Breast epithelium (tissue), 4 donors: ENCODE measurements around the gene RBM3. TPM values are rescaled to one million over a fixed set of nuclear protein-coding genes. Genes with fewer than 3 reads are reported as not detected.

Experiments used
- DNase-seq, 2 donors: peaks; one replicate each; pipeline ENCODE4 v3.0.0-alpha.2; 2019; ENCODE audit warnings: low spot score in 2 of 2
- H3K27ac ChIP-seq, 2 donors: fragments of 200-600 bp; sonication (generic) in 1 of 2; one replicate each; pipeline ENCODE4 v1.5.1; 2016 to 2019; ENCODE audit warnings: mild to moderate bottlenecking in 1 of 2
- H3K27me3 ChIP-seq, 2 donors: fragments of 200-600 bp; sonication (generic) in 1 of 2; one replicate each; pipeline versions ENCODE4 v1.5.1 to v1.6.0; 2017 to 2019; ENCODE audit warnings: control low read depth in 1 of 2, mild to moderate bottlenecking in 1 of 2
- H3K36me3 ChIP-seq: fragments of 200-600 bp; one replicate; pipeline ENCODE4 v1.5.1; 2019
- H3K4me1 ChIP-seq, 2 donors: fragments of 200-600 bp; sonication (generic); one replicate each; pipeline ENCODE4 v1.5.1; 2016 to 2019; ENCODE audit warnings: control low read depth in 1 of 2
- H3K4me3 ChIP-seq, 3 donors: fragments of 200-600 bp; sonication (generic); 1 replicate in 2 of 3; 2 replicates in 1 of 3; pipeline ENCODE4 v1.5.1; 2016 to 2019; ENCODE audit warnings: mild to moderate bottlenecking in 3 of 3, moderate library complexity in 2 of 3
- H3K9me3 ChIP-seq, 2 donors: fragments of 200-600 bp; sonication (generic) in 1 of 2; one replicate each; pipeline ENCODE4 v1.5.1; 2016 to 2019; ENCODE audit warnings: control low read depth in 1 of 2
- POLR2A ChIP-seq: fragments of 450-650 bp; IDR thresholded peaks from one replicate; pipeline ENCODE4 v1.6.1; 2016; ENCODE audit warnings: antibody characterized with exemption, mild to moderate bottlenecking, moderate library complexity
- POLR2AphosphoS5 ChIP-seq, 3 donors: sonication (generic); formaldehyde crosslinking; IDR thresholded peaks; one replicate each; pipeline ENCODE4 v1.6.1; 2017; ENCODE audit warnings: antibody characterized with exemption in 3 of 3
- intact Hi-C: fragments of 100-400 bp; cut with DNase I; formaldehyde crosslinking; loops from one replicate; pipeline ENCODE4 v1.15.1; 2023; ENCODE audit warnings: low total_unique reads
- total RNA-seq, 3 donors: library from RNA; depleted of rRNA; stranded (reverse); fragments of >200 nt; gene quantifications; one replicate each; pipeline ENCODE4 v1.1.0, GENCODE V29; 2016
- TF ChIP-seq, protein P1 (sequence below), 3 donors: fragments of 450-650 bp; IDR thresholded peaks; one replicate each; pipeline ENCODE4 v1.5.1; 2016 to 2017; ENCODE audit warnings: antibody characterized with exemption in 3 of 3, mild to moderate bottlenecking in 3 of 3, moderate library complexity in 3 of 3

The RBM3 gene
- total RNA-seq, 3 donors from 2014 or later: 152 to 328 (median 213) TPM

DNA sequence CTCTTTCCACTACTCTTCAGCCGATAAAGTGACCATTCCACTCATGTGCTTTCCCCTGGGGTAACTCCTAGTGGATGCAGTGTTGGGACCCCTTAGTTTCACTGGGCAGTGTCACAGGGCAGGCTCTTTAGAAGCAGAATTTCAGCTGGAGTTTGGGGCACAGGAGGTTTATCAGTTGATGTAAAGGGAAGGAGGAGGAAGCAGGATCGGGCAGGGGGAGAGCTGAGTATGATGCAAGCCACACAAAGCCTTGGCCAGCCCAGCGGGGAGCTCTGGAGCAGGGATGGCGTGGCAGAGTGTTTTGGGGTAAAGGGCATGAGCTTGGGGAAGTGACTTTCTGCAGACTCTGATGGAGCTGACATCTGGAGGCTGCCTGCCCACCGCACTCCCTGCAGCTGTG lies 42.3 kb downstream of the RBM3 start:
- Histone ChIP-seq H3K4me3 (no peak overlapping the region), H3K4me1 (no peaks in the 10 kb centered on the region), H3K27ac (no peak overlapping the region), H3K9me3 (no peaks in the 10 kb centered on the region), H3K36me3 (no peaks in the 10 kb centered on the region), H3K27me3 (peaks cover 0 to 48% of the 10 kb centered on the region in 2 donors)
- DNase-seq: no peak
- intact Hi-C loops: no loop called here
- TF ChIP-seq POLR2AphosphoS5 (IDR thresholded peaks at IDR 0.05): no peak

DNA sequence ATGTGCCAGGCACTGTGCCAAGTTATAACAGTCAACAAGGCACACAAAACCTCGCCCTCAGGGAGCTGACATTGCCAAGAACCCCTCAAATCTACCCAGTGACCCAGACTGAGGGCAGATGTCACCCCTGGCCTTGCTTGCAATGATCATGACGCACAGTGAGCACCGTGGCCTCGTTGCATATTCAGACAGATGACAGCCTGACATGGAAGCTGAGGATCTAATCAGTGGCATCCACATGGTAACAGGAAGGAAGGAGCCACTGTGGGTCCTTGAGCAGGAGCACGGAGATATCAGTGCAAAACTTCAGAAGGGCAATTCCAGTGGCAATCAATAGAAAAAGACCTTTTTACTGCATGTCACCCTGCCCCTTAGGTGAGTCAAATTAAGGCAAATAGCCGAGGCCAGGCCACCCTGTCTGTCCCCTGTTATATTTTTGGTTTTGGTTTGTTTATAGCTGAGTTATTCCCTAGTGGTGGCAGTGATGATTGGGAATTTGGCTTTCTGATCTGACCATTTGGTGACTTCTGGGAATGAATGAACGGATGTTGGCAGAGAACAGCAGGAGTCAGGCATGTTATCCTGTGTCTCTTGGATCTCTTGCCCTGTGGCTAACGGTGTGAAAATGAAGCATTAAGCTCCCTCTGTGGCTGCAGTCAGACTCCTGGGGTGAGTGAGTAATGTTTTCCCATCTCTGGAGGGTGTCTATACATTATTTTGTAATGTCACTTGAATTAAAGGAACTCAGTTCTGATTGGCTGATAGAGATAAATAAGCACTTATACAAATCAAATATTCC lies 43.5 kb downstream of the RBM3 start:
- TF ChIP-seq POLR2A (no peak), POLR2AphosphoS5 (IDR thresholded peaks at IDR 0.05) (no peak)
- TF ChIP-seq, protein P1, sequence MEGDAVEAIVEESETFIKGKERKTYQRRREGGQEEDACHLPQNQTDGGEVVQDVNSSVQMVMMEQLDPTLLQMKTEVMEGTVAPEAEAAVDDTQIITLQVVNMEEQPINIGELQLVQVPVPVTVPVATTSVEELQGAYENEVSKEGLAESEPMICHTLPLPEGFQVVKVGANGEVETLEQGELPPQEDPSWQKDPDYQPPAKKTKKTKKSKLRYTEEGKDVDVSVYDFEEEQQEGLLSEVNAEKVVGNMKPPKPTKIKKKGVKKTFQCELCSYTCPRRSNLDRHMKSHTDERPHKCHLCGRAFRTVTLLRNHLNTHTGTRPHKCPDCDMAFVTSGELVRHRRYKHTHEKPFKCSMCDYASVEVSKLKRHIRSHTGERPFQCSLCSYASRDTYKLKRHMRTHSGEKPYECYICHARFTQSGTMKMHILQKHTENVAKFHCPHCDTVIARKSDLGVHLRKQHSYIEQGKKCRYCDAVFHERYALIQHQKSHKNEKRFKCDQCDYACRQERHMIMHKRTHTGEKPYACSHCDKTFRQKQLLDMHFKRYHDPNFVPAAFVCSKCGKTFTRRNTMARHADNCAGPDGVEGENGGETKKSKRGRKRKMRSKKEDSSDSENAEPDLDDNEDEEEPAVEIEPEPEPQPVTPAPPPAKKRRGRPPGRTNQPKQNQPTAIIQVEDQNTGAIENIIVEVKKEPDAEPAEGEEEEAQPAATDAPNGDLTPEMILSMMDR (IDR thresholded peaks at IDR 0.05): no peak
- Histone ChIP-seq H3K27me3 (peaks cover 0 to 48% of the 10 kb centered on the region in 2 donors), H3K4me3 (no peak overlapping the region), H3K36me3 (no peaks in the 10 kb centered on the region), H3K4me1 (no peaks in the 10 kb centered on the region), H3K27ac (no peak overlapping the region), H3K9me3 (no peaks in the 10 kb centered on the region)
- no peak for DNase-seq
- intact Hi-C loops: no loop called here

- DNase-seq: no peak
- H3K27me3 ChIP-seq: peaks cover 0 to 11% of the 10 kb centered on the region in 2 donors
- no peaks in the 10 kb centered on the region for H3K36me3 ChIP-seq
- TF ChIP-seq POLR2A: no peak
- no peak for TF ChIP-seq POLR2AphosphoS5 (IDR thresholded peaks at IDR 0.05)
- TF ChIP-seq, protein P1 (IDR thresholded peaks at IDR 0.05): no peak
- H3K4me3 ChIP-seq: no peak overlapping the region
- intact Hi-C loops: no loop called here
- H3K27ac ChIP-seq: no peak overlapping the region
- no peaks in the 10 kb centered on the region for H3K9me3 ChIP-seq
- H3K4me1 ChIP-seq: no peaks in the 10 kb centered on the region
These were observed 52.4 kb downstream of the RBM3 start for GRCh38 chrX:48626401-48627298.

Other genes starting within 250 kb of the RBM3 start
- gene SSX3, start 217.8 kb upstream of the RBM3 start, total RNA-seq: not detected
- gene SSX4, start 190.9 kb upstream of the RBM3 start, total RNA-seq: not detected
- not detected for gene SSX4B, start 162.5 kb upstream of the RBM3 start, total RNA-seq
- gene SLC38A5, start 104.2 kb upstream of the RBM3 start, total RNA-seq: 10 to 100 TPM in 1 of 3 donors, 1 to 10 TPM in 1, under 1 TPM in 1; 0.96 to 12.1 (median 3.8) TPM
- gene FTSJ1, start 98.3 kb upstream of the RBM3 start, total RNA-seq: 10 to 100 TPM; 31.8 to 55.4 (median 34.8) TPM
- gene PORCN, start 65.5 kb upstream of the RBM3 start, total RNA-seq: 10 to 100 TPM; 12.1 to 22.1 (median 17.0) TPM
- 10 to 100 TPM; 20.3 to 22.0 (median 20.6) TPM for gene EBP, start 52.7 kb upstream of the RBM3 start, total RNA-seq
- gene TBC1D25, start 34.8 kb upstream of the RBM3 start, total RNA-seq: 10 to 100 TPM; 11.3 to 13.0 (median 12.5) TPM
- 100 to 1,000 TPM in 1 of 3 donors, 10 to 100 TPM in 2; 97.2 to 113 (median 97.7) TPM for gene WDR13, start 23.0 kb downstream of the RBM3 start, total RNA-seq
- gene WAS, start 109.3 kb downstream of the RBM3 start, total RNA-seq: 10 to 100 TPM in 1 of 3 donors, 1 to 10 TPM in 2; 2.3 to 12.5 (median 6.0) TPM
- gene SUV39H1, start 122.2 kb downstream of the RBM3 start, total RNA-seq: 1 to 10 TPM; 3.6 to 7.0 (median 5.3) TPM
- gene GLOD5, start 187.3 kb downstream of the RBM3 start, total RNA-seq: under 1 TPM in 1 of 3 donors, not detected in 2; 0.66 TPM
- gene GATA1, start 212.1 kb downstream of the RBM3 start, total RNA-seq: not detected
- gene HDAC6, start 227.6 kb downstream of the RBM3 start, total RNA-seq: 10 to 100 TPM; 78.2 to 86.2 (median 84.3) TPM